ENCODE measurements around the gene PDS5A. TPM values are rescaled to one million over a fixed set of nuclear protein-coding genes. Genes with fewer than 3 reads are reported as not detected.
"Not testable (repeated sequence)": the region's sequence is repeated elsewhere in the genome, so short reads cannot be mapped to it uniquely, and the experiment has no call there.

The PDS5A gene, protein sequence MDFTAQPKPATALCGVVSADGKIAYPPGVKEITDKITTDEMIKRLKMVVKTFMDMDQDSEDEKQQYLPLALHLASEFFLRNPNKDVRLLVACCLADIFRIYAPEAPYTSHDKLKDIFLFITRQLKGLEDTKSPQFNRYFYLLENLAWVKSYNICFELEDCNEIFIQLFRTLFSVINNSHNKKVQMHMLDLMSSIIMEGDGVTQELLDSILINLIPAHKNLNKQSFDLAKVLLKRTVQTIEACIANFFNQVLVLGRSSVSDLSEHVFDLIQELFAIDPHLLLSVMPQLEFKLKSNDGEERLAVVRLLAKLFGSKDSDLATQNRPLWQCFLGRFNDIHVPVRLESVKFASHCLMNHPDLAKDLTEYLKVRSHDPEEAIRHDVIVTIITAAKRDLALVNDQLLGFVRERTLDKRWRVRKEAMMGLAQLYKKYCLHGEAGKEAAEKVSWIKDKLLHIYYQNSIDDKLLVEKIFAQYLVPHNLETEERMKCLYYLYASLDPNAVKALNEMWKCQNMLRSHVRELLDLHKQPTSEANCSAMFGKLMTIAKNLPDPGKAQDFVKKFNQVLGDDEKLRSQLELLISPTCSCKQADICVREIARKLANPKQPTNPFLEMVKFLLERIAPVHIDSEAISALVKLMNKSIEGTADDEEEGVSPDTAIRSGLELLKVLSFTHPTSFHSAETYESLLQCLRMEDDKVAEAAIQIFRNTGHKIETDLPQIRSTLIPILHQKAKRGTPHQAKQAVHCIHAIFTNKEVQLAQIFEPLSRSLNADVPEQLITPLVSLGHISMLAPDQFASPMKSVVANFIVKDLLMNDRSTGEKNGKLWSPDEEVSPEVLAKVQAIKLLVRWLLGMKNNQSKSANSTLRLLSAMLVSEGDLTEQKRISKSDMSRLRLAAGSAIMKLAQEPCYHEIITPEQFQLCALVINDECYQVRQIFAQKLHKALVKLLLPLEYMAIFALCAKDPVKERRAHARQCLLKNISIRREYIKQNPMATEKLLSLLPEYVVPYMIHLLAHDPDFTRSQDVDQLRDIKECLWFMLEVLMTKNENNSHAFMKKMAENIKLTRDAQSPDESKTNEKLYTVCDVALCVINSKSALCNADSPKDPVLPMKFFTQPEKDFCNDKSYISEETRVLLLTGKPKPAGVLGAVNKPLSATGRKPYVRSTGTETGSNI (N-terminal part only)
- 37.0 and 48.0 TPM in 2 replicates for total RNA-seq (2014; rRNA removed; shearing (Covaris generic))

- peak; percentile 89 for DNase-seq (ENCODE audit: low spot score)
Measured at GRCh38 chr4:39977489-39978377, at the start of gene PDS5A. Gene PDS5A (minus strand): TSS chr4:39977911. CDS start chr4:39976577, 1,334 bp downstream.

- not testable (repeated sequence) for DNase-seq (ENCODE audit: low spot score)
Measured at GRCh38 chr4:40024049-40024448, 46.3 kb upstream of the PDS5A start.

- DNase-seq (ENCODE audit: low spot score) = not testable (repeated sequence)
Measured at GRCh38 chr4:40021116-40021515, 43.4 kb upstream of the PDS5A start.

GRCh38 chr4:40020221-40020620 lies 42.5 kb upstream of the PDS5A start:
- no peak for DNase-seq (ENCODE audit: low spot score)

DNA sequence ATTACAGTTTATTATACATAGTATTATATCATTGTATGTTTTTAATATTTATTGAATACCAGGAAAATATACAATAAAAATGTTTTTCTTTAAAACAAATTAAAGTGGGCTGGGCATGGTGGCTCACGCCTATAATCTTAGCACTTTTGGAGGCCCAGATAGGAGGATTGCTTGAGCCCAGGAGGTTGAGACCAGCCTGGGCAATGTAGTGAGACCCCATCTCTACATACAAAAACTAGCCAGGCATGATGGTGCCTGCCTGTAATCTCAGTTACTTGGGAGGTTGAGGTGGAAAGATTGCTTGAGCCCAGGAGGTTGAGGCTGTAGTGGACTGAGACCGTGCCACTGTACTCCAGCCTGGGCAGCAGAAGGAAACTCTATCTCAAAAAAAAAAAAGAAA lies 38.3 kb upstream of the PDS5A start:
- no peak for DNase-seq (ENCODE audit: low spot score)

- DNase-seq (ENCODE audit: low spot score) = no peak
Measured at GRCh38 chr4:40003986-40004385, 26.3 kb upstream of the PDS5A start.

GRCh38 chr4:40000711-40001110 lies 23.0 kb upstream of the PDS5A start:
- DNase-seq (ENCODE audit: low spot score) = no peak

GRCh38 chr4:39998659-39999345 lies 21.1 kb upstream of the PDS5A start:
- no peak for DNase-seq (ENCODE audit: low spot score)

- DNase-seq (ENCODE audit: low spot score) = no peak
Measured at GRCh38 chr4:39996811-39997210, 19.1 kb upstream of the PDS5A start.

DNA sequence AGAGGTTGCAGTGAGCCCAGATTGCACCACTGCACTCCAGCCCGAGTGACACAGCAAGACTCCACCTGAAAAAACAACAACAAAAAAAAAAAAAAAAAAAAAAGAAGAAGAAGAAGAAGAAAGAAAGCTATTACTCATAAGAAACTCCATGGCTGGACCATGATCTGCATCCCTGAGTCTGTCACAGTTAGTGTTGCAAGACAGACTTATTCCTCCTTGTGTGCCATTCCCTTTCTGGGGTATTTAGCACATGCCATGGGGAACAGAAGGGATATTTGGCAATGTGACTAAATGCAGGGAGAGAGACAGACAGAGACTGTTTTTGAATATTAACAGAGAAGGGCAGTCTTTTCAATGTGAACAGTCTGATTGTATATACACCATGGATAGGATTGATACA lies 16.7 kb upstream of the PDS5A start:
- no peak for DNase-seq (ENCODE audit: low spot score)

GRCh38 chr4:39989381-39989780 lies 11.7 kb upstream of the PDS5A start:
- not testable (repeated sequence) for DNase-seq (ENCODE audit: low spot score)

GRCh38 chr4:39987485-39987884 lies 9.8 kb upstream of the PDS5A start:
- DNase-seq (ENCODE audit: low spot score) = no peak

GRCh38 chr4:39978904-39979303 lies 1.2 kb upstream of the PDS5A start:
- no peak for DNase-seq (ENCODE audit: low spot score)

- no peak for DNase-seq (ENCODE audit: low spot score)
Measured at GRCh38 chr4:39978378-39978775, 666 bp upstream of the PDS5A start.

- no peak for DNase-seq (ENCODE audit: low spot score)
Measured at GRCh38 chr4:39976945-39977488, 694 bp downstream of the PDS5A start.

- DNase-seq (ENCODE audit: low spot score) = peak; percentile 83
Measured at GRCh38 chr4:39976141-39976944, 1.4 kb downstream of the PDS5A start.

DNA sequence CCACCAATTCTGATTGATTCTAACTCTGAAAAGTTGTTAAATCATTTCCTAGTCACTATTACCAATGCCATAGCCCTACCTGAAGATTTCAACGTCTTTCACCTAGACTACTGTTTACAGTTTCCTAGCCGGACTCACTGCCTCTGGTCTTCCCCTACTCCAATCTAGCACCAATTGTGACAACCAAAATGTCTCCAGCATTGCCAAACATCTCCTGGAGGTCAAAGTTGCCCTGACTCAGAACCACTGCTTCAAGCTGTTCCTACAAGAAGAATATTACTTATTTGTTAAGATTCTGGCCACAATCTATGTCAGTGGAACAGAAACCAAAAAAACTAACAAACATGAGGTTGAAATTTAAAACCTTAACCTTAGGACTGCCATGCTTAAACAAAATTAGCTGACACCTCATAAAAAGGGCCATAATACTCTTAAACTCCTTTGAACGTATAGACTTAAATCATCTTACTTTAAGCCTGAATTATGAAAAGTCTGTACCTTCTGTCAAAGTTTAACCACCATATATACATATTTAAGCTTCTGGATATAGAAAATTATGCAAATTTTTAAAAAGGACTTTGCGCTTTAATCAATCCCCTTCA lies 2.1 kb downstream of the PDS5A start:
- DNase-seq (ENCODE audit: low spot score) = no peak

- DNase-seq (ENCODE audit: low spot score) = not testable (repeated sequence)
Measured at GRCh38 chr4:39973052-39973451, 4.7 kb downstream of the PDS5A start.
